Caki2 (cell line): ENCODE data around the gene MRPS6. TPM values are rescaled to one million over a fixed set of nuclear protein-coding genes. Genes with fewer than 3 reads are reported as not detected.

Experiments used
- DNase-seq: peaks from one replicate; pipeline ENCODE4 v3.0.0-alpha.2; 2015; ENCODE audit warnings: low read depth
- in situ Hi-C: cut with HindIII; loops from 2 replicates; pipeline ENCODE4 v1.10.0; 2016; ENCODE audit warnings: low sequenced_read_pairs, low pct_unique_long_range_greater_than_20kb, mixed read lengths
- total RNA-seq: library from RNA; depleted of rRNA; stranded (reverse); fragments of >200 nt; shearing (Covaris generic); gene quantifications from 2 replicates; pipeline ENCODE4 v1.2.3, GENCODE V29; 2014; ENCODE audit warnings: low replicate concordance

MRPS6 gene
- total RNA-seq, 1 experiment from 2014 or later, result 94.2 TPM

DNA sequence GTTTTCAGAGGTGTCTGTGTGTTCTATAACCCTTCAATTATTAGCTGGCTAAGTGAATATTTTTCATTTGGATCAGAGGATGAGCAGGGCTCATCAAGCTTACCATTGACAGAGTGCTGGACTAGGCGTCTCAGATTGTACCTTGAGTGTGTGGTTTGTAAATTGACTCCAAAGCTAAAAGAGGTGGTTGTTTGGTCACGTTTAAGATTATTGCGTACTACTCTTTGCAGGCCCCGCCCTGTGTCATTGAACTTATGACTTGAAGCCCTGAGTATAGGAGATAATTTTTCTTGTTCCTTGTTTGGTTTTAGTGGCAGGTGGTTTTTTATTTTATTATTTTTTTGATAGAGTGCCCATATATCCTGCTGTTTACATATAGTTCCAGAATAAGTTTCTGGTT, 17.7 kb downstream of the MRPS6 start:
- in situ Hi-C loops, result no loop called here
- no peak for DNase-seq

DNA sequence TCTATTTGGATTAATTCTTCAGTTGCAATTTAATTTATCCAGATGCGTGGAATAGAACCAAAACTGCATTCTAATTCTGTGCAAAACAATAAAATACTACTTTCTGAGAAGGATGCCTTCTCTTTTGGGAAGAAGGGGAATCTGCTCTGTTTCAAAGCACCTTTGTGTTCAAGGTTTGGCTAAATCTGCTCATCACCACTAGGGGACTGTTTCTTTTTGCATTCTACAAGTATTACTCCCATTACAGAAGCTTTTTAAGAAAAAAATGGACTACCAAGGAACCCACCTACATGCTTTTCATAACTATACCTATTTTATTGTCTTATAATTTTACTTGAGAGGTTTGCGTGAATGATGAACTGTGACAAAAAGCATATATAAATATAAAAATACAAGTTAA, 18.2 kb downstream of the MRPS6 start:
- no peak for DNase-seq
- in situ Hi-C loops, result no loop called here

DNA sequence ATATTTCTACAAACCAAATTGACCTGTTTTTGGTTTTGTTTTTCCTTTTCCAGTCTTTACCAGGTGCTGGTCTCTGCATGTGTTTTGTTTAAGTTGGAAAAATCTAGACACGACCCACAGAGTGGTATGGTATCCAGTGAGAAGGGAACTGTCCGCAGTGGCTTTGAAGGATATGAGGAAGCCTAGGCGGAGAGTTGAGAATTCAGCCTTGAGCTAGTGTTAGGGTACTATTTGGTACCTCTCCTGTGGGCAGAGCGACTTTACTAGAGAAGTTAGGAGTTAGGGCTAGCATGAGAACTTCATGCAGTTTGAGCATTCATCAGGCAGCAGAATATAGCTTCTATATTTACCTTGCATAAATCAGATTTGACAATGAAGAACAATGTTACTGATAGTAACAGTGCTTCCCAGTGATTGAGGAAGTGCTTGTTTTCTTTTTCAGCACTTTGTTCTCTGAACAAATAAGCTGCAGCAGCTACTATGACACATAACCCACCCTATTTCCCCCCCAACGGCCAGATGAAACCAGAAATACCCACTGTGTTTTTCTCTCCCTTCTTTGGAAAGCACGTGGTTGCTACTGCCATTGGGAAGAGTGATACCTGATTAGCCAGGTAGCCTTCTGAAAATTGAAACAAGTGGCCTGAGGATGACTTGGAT, 19.0 kb downstream of the MRPS6 start:
- in situ Hi-C loops, result no loop called here
- no peak for DNase-seq

DNA sequence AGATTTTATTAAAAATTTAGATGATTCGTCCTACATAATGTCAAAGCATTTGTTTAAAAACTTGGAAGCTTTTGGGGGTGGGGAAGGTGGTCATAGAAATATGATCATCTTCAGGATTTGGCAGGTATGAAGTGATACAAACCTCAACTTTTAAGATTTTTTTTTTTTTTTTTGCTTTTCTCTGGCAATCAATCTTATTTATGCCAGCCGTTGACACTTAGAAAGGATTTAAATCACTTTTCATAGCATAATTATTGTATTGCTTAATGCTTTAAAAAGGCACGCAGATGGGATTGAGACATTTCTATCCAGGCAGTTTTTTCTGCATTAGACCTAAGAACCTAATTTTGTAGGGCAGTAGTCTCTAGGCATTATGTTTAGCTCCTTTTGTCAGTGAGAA, 19.7 kb downstream of the MRPS6 start:
- DNase-seq, result no peak
- in situ Hi-C loops, result no loop called here

DNA sequence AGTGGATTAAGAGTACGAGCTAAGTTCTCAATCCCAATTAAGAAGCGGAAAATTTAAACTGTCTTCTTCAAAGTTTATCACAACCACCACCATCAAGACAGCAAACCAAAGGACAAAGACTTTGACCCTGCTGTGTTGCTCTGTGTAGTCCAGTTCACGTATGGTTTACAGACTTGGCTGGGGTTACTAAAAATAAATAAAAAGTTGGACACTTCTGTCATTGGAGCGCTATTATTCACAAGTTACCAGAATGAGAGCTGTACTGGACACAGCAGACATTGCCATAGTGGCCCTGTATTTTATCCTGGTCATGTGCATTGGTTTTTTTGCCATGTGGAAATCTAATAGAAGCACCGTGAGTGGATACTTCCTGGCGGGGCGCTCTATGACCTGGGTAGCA, 21.6 kb downstream of the MRPS6 start:
- in situ Hi-C loops, result no loop called here
- no peak for DNase-seq

DNA sequence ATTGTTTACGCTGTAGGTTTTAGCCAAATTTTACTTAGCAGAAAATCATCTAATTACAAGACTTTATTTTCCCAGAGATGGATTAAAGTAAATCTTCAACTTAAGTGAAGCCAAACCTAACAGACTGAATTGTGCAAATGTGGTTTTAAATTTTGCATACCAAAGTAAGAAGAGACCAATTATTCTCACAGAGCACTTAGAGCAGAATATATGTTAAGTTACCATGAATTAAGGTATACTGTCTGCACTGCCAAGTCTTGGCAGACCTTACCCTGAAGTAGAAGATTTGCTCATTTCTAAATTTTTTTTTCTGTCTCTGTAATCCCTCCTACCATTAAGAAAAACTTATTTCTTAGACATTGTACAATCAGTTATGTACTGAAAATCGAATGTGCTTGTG, 24.1 kb downstream of the MRPS6 start:
- in situ Hi-C loops, result no loop called here
- DNase-seq, result no peak

DNA sequence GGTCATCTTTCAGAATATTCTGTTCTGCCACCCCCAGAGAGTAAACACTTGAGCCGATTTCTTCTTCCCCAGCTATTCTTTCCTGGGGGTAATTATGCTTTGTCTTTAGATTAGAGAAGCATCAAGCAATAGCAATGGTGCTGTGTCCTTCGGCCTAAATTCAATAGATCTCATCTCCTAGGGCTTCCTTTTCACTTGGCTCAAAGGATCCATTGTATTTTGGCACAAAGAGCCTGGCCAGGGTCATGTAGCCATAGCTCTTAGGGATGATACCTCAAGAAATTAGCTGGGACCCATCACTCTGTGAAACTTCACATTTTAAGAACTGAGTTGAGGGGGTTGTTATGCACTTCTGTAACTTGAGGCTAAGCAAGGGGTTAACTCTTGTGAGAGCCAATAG, 27.0 kb downstream of the MRPS6 start:
- in situ Hi-C loops, result no loop called here
- no peak for DNase-seq

DNA sequence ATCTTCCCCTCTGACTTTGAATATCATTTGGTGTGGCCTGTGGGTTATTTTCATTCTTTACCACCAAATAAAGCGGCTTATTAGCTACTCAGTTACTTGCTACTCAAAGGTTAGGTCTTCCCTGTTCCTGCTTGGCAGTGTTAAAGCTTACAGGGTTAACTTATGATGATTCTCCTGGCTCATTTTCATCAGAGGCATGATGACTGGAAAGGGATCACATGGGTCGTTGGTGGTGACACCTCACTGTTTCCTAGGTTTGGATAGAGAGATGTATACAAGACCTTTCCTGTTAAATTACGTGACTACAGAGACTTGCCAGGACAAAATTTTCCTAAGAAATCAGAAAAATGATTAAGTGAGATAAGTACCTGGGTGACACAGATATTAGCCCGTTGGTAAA, 27.4 kb downstream of the MRPS6 start:
- in situ Hi-C loops, result no loop called here
- no peak for DNase-seq

DNA sequence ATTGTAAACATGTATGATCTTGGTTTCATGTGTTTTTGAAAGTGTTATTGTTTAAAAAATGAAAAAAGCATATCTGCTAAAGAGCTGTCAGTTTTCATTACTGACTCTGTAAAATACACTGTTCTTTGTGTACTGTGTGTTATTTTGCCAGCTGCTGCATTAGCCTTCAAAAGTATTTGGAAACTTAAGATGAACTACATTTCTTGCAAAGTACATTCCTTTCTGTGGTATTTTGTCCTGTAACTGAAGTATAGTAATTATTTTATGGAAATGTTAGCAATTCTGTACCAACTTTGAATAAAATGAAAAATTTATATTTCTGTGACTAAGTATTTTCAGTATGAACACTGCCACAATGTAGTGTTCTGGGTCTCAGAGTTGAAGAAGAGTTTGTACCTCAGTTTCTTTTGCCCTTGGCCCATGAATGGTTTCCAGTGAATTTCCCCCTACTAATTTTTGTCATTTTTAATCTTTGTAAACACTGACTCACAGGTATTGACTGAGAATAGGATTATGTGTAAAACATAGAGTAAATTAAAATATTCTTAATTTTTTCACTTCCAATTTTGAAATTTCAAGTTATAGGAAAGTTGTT, 32.7 kb downstream of the MRPS6 start:
- no peak for DNase-seq
- in situ Hi-C loops, result no loop called here

DNA sequence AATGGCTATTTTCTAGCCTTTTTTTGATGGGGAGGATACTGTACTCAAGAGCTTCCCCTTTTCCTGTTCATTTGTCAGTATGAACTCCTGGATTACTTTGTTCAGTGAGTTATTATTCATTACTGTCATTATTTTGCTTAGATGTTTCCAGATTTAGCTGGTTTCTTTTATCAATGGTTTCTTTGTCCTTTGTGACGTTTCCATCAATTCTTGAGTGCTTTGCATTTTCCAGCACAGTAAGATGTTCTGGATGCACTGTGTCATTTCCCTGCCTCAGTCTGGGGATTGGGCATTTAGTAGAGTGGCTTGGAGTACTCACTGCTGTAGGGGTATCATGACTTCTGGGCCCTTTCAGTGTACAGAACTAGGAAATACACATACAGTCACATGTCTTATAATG, 34.2 kb downstream of the MRPS6 start:
- in situ Hi-C loops, result no loop called here

DNA sequence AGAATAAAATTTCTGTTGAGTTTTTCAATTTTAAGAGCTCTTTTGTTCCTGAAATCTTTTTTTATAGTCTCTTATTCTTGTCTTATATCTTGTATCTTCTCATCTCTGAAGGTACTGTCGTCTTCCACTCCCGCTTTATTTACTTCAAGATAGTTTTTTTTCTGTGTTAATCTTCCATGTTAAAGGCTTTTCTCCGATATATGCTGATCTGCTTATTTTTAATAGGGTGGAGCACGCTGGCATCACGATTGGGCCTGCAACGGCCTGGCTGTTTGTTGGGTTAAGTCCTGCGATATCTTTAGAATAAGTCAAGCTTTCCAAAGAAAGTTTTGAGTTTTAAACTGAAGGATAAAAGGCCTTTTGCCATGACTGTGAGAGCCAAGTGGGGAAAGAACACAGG, 35.7 kb downstream of the MRPS6 start:
- no peak for DNase-seq
- in situ Hi-C loops, result no loop called here

More for the DNA sequence above, 34.2 kb downstream of the MRPS6 start:
- no peak for DNase-seq

DNA sequence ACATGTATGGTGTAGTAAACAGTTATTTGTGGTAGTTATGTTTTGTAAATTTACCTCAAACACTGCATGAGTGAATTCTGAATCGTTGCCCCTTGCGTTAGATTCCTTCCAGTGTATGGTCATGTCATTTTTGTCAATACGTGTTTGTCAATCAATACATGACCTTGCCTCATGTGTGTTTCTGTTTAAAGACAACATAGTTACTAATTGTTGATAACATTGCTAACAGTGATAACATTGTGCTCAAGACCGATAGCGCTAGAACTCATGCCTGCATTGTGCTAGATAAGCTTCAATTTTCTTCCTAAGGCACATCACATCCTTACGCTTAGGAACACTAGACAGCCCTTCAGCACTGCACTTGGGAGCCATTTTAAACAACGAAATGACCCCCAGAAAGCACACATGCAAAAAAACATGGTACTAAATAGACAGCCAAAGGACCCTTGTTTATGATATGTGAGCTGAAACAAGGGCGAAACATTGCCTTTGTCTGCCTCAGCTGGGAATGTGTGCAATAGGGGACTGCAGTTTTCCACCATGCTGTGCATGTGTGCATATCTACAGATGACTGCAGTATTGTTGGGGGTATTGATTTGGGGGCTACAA, 37.3 kb downstream of the MRPS6 start:
- in situ Hi-C loops, result no loop called here
- no peak for DNase-seq

DNA sequence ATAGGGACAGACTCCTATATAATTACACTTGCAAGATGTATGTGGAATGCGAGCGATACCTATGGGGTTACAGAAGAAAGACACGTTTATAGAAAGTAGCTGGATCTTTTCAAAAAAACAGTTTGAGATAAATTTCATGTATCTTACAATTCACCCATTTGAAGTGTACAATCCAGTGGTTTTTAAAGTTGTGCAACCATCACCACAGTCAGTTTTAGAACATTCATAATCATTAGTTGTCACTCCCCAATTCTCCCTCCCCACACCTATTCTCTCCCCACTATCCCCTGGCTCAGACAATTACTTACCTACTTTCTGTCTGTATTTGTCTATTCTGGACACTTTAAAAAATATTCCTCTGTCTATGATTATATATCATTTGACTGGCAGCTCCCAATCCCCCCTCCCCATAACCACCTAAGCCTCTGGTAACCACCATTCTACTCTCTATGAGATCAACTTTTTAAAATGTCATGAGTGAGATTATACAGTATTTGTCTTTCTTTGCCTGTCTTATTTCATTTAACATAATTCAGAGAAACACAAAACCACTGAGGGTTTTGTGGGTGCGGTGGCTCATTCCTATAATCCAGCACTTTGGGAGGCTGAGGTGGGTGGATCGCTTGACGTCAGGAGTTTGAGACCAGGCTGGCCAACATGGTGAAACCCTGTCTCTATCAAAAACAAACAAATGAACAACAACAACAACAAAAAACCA, 39.1 kb downstream of the MRPS6 start:
- DNase-seq, result no peak
- in situ Hi-C loops, result no loop called here

DNA sequence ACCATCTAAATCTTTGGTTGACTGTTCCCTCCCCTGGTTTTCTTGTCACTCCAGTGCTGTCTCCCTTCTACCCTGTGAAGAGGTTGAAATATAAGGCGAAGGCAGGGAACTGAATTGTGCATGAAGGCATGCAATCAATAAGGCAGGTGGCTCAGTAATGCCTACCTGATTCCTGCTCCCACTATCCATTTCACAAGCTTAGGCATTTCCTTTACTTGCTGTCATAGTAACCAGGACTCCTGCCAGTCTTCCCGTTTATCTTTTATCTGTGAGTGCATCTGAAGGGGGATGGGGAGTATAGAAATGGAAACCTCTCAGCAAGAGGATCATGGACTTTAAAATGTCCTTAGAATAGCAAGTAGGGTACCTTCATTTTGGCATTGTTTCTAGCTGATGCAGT, 40.5 kb downstream of the MRPS6 start:
- no peak for DNase-seq
- in situ Hi-C loops, result no loop called here

DNA sequence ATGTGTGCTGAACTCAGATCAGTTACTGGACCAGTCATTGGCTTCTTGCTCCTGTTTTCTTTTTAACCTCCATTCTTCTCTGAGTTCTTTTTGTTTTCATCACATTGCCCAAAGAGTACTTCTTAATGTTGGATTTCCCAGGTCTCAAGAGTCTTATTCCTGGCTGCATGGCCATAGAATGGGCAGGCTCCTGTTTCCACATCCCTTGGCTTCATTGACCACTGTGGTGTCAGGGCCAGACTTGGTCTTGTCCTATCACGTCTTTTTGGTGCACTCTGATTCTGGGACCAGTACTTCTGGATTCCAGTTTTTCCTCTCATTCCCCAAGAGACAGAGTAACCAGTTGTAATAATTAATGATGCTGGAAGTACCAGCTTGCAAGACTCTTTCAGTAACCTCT, 41.8 kb downstream of the MRPS6 start:
- in situ Hi-C loops, result no loop called here

DNA sequence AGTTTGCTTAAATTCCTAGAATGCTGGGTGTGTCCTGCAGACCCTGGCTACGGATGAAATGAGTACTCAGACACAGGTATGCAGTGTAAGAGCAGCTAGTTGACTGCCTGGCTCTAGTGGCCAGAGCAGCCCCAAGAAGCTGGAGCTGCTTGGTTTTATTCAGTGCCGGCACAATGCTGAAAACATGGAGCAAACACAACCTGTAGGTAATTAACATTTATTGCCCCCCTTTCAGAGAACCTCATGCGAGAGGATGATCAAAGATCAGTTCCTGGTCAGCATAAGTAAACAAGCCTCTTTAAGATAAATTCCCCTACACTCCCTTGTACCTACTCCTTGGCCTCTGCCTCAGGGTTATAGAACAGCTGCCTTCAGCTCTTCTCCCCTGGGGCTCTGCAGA, 43.2 kb downstream of the MRPS6 start:
- no peak for DNase-seq
- in situ Hi-C loops, result no loop called here

More for the DNA sequence above, 41.8 kb downstream of the MRPS6 start:
- DNase-seq, result no peak

DNA sequence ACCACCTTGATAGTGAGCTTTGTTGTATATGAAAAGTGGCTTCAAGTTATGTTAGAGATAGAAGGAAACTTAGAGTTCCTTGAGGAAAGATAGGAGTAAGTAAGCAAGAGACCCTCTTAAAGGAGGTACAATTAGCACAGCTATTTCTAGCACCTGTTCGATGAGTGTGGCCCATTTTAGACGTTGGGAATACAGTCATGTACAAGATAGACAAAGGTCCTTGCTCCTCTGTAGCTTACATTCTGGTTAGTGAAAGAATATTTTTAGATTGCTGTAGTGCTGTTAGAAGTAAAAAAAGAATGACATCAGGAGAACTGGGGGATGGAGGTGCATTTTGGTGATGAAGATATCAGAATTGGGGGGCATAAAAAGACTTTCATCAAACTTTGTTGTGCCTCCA, 47.5 kb downstream of the MRPS6 start:
- in situ Hi-C loops, result no loop called here
- no peak for DNase-seq

DNA sequence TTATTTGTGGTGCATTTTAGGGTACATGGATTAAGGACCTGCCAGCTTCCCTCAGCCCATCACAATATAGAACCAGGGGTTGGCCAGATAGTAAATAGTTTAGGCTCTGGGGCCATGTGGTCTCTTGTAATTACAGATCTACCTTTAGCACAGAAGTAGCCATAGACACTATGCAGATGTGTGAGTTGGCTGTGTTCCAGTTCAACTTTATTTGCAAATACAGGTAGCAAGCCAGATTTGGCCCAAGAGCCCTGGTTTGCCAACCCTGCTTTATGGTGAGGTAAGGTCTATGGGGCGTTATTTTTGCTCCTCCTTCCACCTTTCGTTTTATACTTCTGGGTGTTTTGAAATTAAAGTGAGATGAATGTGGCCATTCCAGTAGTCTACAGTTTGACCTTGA, 48.7 kb downstream of the MRPS6 start:
- DNase-seq, result no peak
- in situ Hi-C loops, result no loop called here

DNA sequence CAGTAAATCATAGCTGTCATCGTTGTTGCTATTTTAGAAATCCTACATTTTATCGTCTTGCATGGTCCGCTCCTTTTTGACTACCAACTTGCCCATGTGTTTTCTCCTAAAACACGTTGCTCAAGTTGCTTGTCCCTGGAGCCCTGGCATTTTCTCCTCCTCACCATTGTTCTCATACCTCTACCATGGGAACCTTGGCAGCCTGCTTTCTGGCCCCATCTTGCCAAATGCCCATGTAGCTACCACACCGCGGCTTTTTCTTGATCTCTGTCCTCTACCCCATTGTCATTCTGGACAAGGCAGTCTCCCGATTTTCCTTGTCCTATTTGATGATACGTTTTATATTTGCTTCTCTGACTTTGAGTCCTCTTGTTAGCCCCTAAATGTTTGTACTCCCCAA, 50.2 kb downstream of the MRPS6 start:
- DNase-seq, result no peak
- in situ Hi-C loops, result no loop called here
